HG03342 (cell line): ENCODE data around the gene TLE5.

Source experiments
- ATAC-seq: cut with Tn5 transposase; IDR thresholded peaks from one replicate; pipeline ENCODE4 v1.9.1; 2021; ENCODE audit warnings: mild to moderate bottlenecking, moderate library complexity; ENCODE audit not compliant: unreplicated experiment

The TLE5 gene

GRCh38 chr19:3003046-3003445 lies 59.2 kb downstream of the TLE5 start:
- ATAC-seq, result no peak
